GM12874 (cell line): ENCODE results near the gene PLCL2.

Source experiments
- CTCF ChIP-seq: IDR thresholded peaks from 2 replicates; pipeline ENCODE4 v1.5.1; 2011; ENCODE audit warnings: low read depth, mild to moderate bottlenecking, control low read depth, low read length, moderate library complexity; ENCODE audit not compliant: insufficient read depth

The PLCL2 gene

GRCh38 chr3:16999161-16999560 lies 114.4 kb downstream of the PLCL2 start:
- TF ChIP-seq CTCF = no peak

DNA sequence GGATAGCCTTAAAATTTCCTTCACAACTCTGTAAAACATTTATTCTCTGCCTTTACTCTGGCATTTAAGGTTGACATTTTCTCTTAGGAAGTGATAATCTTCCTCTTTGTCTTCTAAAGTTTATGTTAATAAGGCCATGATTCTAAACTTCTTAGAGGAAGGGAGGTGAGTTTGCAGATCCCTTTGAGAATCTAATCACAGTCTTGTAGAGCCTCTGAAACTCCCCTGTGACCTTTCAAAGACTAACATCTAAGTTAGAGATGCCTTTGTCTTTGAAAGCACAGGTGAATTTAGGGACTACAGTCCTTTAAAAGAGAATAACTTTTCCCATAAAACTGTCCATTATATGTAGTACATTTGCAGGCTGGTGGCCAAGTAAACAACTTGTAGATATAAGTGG lies 115.1 kb downstream of the PLCL2 start:
- TF ChIP-seq CTCF = no peak

- TF ChIP-seq CTCF = no peak
These were observed 118.7 kb downstream of the PLCL2 start for GRCh38 chr3:17003457-17003856.

DNA sequence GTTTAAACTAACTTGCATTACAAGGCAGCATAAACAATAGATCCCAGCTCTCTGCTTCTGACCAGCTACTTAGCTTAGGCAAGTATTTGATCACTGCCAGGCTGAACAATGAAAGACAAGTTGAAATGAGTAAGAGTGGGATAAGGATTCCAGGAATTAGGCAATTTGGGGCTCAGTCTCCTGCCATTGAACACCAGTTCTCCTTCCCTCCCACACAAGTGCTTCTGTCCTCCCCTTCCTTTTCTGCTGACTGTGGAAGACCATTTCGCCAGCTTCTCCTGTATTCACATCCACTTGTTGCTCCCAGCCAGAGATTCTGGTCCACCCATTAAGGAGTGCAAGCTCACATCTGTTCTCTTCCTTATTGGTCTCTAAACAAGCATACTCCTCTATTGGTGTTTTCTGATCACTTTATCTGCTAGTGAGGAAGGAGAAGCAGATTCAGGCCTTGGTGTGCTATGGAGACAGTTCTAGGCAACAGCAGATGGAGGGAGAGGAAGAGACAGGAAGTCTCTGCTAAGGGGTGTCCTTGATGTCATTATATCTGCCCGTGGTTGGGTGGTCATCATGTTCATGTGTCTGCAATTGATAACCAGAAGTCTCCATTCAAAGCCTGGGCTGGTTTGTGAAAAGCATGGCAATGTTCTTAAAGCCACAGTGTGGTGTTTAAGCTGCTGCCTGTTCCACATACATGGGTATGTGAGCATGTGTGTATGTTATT lies 121.5 kb downstream of the PLCL2 start:
- no peak for TF ChIP-seq CTCF

DNA sequence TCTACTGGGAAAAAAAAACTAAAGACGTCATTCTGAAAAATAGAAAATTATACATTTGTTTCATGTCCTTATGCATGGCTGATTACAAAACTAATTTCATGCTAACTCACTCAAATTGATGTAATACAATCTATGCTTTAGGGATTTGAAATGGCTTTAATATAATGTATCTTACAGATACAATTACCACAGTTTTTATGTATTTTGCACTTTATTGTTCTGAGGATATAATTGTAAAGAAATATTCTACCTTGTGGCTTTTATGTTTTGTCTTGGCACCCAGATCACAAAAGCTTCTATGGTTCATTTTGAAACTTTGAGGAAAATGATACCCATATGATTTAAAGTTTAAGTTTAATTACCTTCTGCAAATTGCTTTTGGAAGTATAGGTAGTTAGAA lies 122.5 kb downstream of the PLCL2 start:
- TF ChIP-seq CTCF = no peak

- no peak for TF ChIP-seq CTCF
These were observed 125.1 kb downstream of the PLCL2 start for GRCh38 chr3:17009826-17010225.

DNA sequence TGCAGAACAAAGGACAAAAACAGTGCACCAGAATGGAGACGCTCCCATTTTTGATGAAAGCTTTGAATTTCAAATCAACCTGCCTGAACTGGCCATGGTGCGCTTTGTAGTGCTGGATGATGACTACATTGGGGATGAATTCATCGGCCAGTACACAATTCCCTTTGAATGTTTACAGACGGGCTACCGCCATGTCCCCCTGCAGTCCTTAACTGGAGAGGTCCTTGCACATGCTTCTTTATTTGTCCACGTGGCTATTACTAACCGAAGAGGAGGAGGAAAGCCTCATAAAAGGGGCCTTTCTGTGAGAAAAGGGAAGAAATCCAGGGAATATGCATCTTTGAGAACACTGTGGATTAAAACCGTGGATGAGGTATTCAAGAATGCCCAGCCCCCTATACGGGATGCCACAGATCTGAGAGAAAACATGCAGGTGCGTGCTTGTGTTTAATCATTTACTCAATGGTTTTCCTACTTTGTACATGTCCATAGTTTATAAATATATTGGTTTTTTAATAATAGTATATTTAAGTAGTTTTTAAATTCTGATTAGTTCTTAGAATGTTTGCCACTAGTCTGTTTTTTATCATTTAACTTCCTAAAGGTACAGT lies 127.1 kb downstream of the PLCL2 start:
- no peak for TF ChIP-seq CTCF
